ENCODE results near the gene ASIC5. TPM values are rescaled to one million over a fixed set of nuclear protein-coding genes. Genes with fewer than 3 reads are reported as not detected.

Gene ASIC5
- total RNA-seq, 4 donors from 2014 or later: not detected

- TF ChIP-seq POLR2AphosphoS5 (IDR thresholded peaks at IDR 0.05) (no peak), EP300 (IDR thresholded peaks at IDR 0.05) (no peak), POLR2A (IDR thresholded peaks at IDR 0.05; ENCODE audit: low read depth) (no peak)
- TF ChIP-seq, protein P1, sequence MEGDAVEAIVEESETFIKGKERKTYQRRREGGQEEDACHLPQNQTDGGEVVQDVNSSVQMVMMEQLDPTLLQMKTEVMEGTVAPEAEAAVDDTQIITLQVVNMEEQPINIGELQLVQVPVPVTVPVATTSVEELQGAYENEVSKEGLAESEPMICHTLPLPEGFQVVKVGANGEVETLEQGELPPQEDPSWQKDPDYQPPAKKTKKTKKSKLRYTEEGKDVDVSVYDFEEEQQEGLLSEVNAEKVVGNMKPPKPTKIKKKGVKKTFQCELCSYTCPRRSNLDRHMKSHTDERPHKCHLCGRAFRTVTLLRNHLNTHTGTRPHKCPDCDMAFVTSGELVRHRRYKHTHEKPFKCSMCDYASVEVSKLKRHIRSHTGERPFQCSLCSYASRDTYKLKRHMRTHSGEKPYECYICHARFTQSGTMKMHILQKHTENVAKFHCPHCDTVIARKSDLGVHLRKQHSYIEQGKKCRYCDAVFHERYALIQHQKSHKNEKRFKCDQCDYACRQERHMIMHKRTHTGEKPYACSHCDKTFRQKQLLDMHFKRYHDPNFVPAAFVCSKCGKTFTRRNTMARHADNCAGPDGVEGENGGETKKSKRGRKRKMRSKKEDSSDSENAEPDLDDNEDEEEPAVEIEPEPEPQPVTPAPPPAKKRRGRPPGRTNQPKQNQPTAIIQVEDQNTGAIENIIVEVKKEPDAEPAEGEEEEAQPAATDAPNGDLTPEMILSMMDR (IDR thresholded peaks at IDR 0.05): no peak
- no peak for DNase-seq (ENCODE audit: extremely low spot score)
- H3K4me3 ChIP-seq: no peak overlapping the region
- intact Hi-C loops (cut with DNase I): no loop called here
- no peak overlapping the region for H3K27ac ChIP-seq (replicated peaks in 1 of 4)
- WGBS: 87% methylated on average over 3 of the region's 3 CpGs
- H3K27me3 ChIP-seq: no peaks in the 10 kb centered on the region
- H3K36me3 ChIP-seq: no peaks in the 10 kb centered on the region
- H3K9me3 ChIP-seq: no peaks in the 10 kb centered on the region
- no peaks in the 10 kb centered on the region for H3K4me1 ChIP-seq
Measured at GRCh38 chr4:155853189-155853588, 12.9 kb downstream of the ASIC5 start.

DNA sequence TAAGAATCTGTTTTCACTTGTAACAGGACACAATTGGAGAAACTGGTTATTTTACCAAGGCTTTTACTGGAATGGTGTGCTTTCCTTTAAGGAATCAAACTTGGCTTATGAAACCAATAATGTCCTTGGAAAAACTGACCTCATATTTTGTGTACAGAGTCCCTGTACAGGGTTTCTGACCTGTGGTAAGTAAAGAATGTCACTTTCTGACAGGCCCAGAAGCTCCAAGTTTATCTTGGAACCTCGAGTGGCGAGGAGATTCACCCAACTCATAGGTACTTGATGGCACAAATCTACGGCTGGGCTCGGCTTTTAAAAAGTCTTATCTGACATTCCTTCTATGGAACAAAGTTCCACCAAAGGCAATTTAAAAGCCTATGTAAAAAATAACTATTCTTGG lies 17.0 kb downstream of the ASIC5 start:
- 88% methylated on average over 4 of the region's 4 CpGs for WGBS
- intact Hi-C loops (cut with DNase I): no loop called here
- TF ChIP-seq, protein P1 (IDR thresholded peaks at IDR 0.05): no peak
- TF ChIP-seq POLR2A (IDR thresholded peaks at IDR 0.05; ENCODE audit: low read depth): no peak
- TF ChIP-seq EP300 (IDR thresholded peaks at IDR 0.05): no peak
- TF ChIP-seq POLR2AphosphoS5 (IDR thresholded peaks at IDR 0.05): no peak

DNA sequence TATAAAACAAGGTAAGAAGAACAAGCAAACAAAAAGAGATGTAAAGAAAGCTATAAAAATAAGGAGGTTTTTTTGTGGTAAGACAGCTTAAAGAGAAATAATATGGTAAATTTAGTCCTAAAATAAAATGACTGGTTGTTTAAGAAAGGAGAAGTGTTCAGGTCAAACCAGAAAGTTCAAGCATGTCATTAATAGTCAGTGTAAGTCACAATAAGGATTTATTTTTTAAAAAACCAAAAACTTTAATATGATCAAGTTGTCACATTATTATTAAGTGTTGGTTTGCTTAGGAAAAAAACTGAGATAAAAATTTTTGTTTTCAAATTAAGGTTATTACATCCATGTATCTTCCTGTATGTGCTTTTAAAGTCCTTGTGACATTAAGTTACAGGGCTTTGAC lies 19.1 kb downstream of the ASIC5 start:
- no peaks in the 10 kb centered on the region for H3K4me1 ChIP-seq
- no peak overlapping the region for H3K27ac ChIP-seq (replicated peaks in 1 of 4)
- intact Hi-C loops (cut with DNase I): no loop called here
- no peak overlapping the region for H3K4me3 ChIP-seq
- TF ChIP-seq, protein P1 (IDR thresholded peaks at IDR 0.05): no peak
- TF ChIP-seq EP300 (IDR thresholded peaks at IDR 0.05) (no peak), POLR2A (IDR thresholded peaks at IDR 0.05; ENCODE audit: low read depth) (no peak), POLR2AphosphoS5 (IDR thresholded peaks at IDR 0.05) (no peak)
- DNase-seq (ENCODE audit: extremely low spot score): no peak
- H3K27me3 ChIP-seq: no peaks in the 10 kb centered on the region
- H3K9me3 ChIP-seq: no peaks in the 10 kb centered on the region
- no peaks in the 10 kb centered on the region for H3K36me3 ChIP-seq

More for the DNA sequence above, 17.0 kb downstream of the ASIC5 start:
- H3K9me3 ChIP-seq: no peaks in the 10 kb centered on the region
- H3K27ac ChIP-seq (replicated peaks in 1 of 4): no peak overlapping the region
- no peaks in the 10 kb centered on the region for H3K36me3 ChIP-seq
- no peak for DNase-seq (ENCODE audit: extremely low spot score)
- no peak overlapping the region for H3K4me3 ChIP-seq
- no peaks in the 10 kb centered on the region for H3K27me3 ChIP-seq
- H3K4me1 ChIP-seq: no peaks in the 10 kb centered on the region

- DNase-seq (ENCODE audit: extremely low spot score): no peak
- no peak overlapping the region for H3K4me3 ChIP-seq
- H3K27me3 ChIP-seq: no peaks in the 10 kb centered on the region
- intact Hi-C loops (cut with DNase I): no loop called here
- H3K36me3 ChIP-seq: no peaks in the 10 kb centered on the region
- TF ChIP-seq POLR2A (IDR thresholded peaks at IDR 0.05; ENCODE audit: low read depth): no peak
- TF ChIP-seq, protein P1 (IDR thresholded peaks at IDR 0.05): no peak
- TF ChIP-seq EP300 (IDR thresholded peaks at IDR 0.05): no peak
- no peak for TF ChIP-seq POLR2AphosphoS5 (IDR thresholded peaks at IDR 0.05)
- no peaks in the 10 kb centered on the region for H3K9me3 ChIP-seq
- H3K27ac ChIP-seq (replicated peaks in 1 of 4): no peak overlapping the region
- H3K4me1 ChIP-seq: no peaks in the 10 kb centered on the region
Measured at GRCh38 chr4:155842080-155842479, 24.0 kb downstream of the ASIC5 start.

GRCh38 chr4:155837203-155837796 lies 28.8 kb downstream of the ASIC5 start:
- H3K27me3 ChIP-seq: no peaks in the 10 kb centered on the region
- no peak for DNase-seq (ENCODE audit: extremely low spot score)
- H3K9me3 ChIP-seq: no peaks in the 10 kb centered on the region
- TF ChIP-seq EP300 (IDR thresholded peaks at IDR 0.05): no peak
- TF ChIP-seq POLR2AphosphoS5 (IDR thresholded peaks at IDR 0.05): no peak
- TF ChIP-seq, protein P1 (IDR thresholded peaks at IDR 0.05): no peak
- no peak for TF ChIP-seq POLR2A (IDR thresholded peaks at IDR 0.05; ENCODE audit: low read depth)
- no peaks in the 10 kb centered on the region for H3K4me1 ChIP-seq
- intact Hi-C loops (cut with DNase I): no loop called here
- H3K36me3 ChIP-seq: no peaks in the 10 kb centered on the region
- H3K27ac ChIP-seq (replicated peaks in 1 of 4): no peak overlapping the region
- WGBS: 65% methylated on average over 1 of the region's 1 CpG
- H3K4me3 ChIP-seq: no peak overlapping the region

All from esophagus muscularis mucosa (tissue), 4 donors.